ENCODE data around the gene PARPBP. TPM values are rescaled to one million over a fixed set of nuclear protein-coding genes. Genes with fewer than 3 reads are reported as not detected.
"Not testable (repeated sequence)": the region's sequence is repeated elsewhere in the genome, so short reads cannot be mapped to it uniquely, and the experiment has no call there.

Gene PARPBP
- total RNA-seq, 2 experiments from 2014 or later: 32.9 to 48.3 TPM

GRCh38 chr12:102120564-102120873 lies 536 bp downstream of the PARPBP start:
- H2AFZ ChIP-seq (ENCODE audit: low read length): peak overlapping the region; percentile 84
- CTCF ChIA-PET (ENCODE audit: unreplicated experiment): no interaction called here
- TF ChIP-seq EZH2phosphoT487 (IDR thresholded peaks at IDR 0.05; ENCODE audit: borderline replicate concordance, low read depth, low read length) (no peak), CTCF (conservative IDR thresholded peaks at IDR 0.05; ENCODE audit: low read length) (no peak)

GRCh38 chr12:102120886-102121285 lies 903 bp downstream of the PARPBP start:
- TSS peak; percentile 61 for BruUV-seq (replicated peaks)
- H3K9me3 ChIP-seq (ENCODE audit: low read length): no peaks in the 10 kb centered on the region
- ChIA-PET CTCF (ENCODE audit: unreplicated experiment) (no interaction called here), POLR2A (interaction anchor here (0.8 to 2.1 kb wide), 4 partner anchors 12 to 187 kb away, joined by 3 to 8 read pairs (median 4); no protein-coding TSS in a partner anchor)
- intact Hi-C loops (cut with micrococcal nuclease; ENCODE audit: unreplicated experiment): loop anchor here (2.0 kb wide), 2 partner anchors 58 to 184 kb away; no protein-coding TSS in a partner anchor
- peak; percentile 51 for DNase-seq (ENCODE audit: low spot score)
- H3K4me1 ChIP-seq (ENCODE audit: insufficient read depth, low read length, poor library complexity, severe bottlenecking): peaks cover 31% of the 10 kb centered on the region
- H3K9me2 ChIP-seq (ENCODE audit: insufficient read depth, low read length): no peaks in the 10 kb centered on the region
- H2AFZ ChIP-seq (ENCODE audit: low read length): peak overlapping the region; percentile 84; the same call in 1 of the 2 replicates
- H3K36me3 ChIP-seq (ENCODE audit: insufficient read depth, low read length): peaks cover 66% of the 10 kb centered on the region
- H3K4me3 ChIP-seq (ENCODE audit: low read depth, low read length, poor library complexity, severe bottlenecking): peak overlapping the region; percentile 98
- peaks cover 64% of the 10 kb centered on the region for H3K79me2 ChIP-seq (ENCODE audit: insufficient read depth, low read depth, low read length)
- H3K4me2 ChIP-seq (ENCODE audit: low read length): peak overlapping the region; percentile 87
- TF ChIP-seq EZH2phosphoT487 (IDR thresholded peaks at IDR 0.05; ENCODE audit: borderline replicate concordance, low read depth, low read length) (no peak), CTCF (conservative IDR thresholded peaks at IDR 0.05; ENCODE audit: low read length) (no peak)
- peak overlapping the region; percentile 81 for H3K27ac ChIP-seq (ENCODE audit: low read depth, low read length, poor library complexity, severe bottlenecking)
- H4K20me1 ChIP-seq (ENCODE audit: insufficient read depth, low read length): no peaks in the 10 kb centered on the region

More at GRCh38 chr12:102120564-102120873, 536 bp downstream of the PARPBP start:
- intact Hi-C loops (cut with micrococcal nuclease; ENCODE audit: unreplicated experiment): loop anchor here (2.0 kb wide), 2 partner anchors 58 to 184 kb away; no protein-coding TSS in a partner anchor
- Histone ChIP-seq H3K36me3 (ENCODE audit: insufficient read depth, low read length) (peaks cover 66% of the 10 kb centered on the region), H3K27ac (ENCODE audit: low read depth, low read length, poor library complexity, severe bottlenecking) (peak overlapping the region; percentile 81), H3K4me2 (ENCODE audit: low read length) (peak overlapping the region; percentile 87), H3K79me2 (ENCODE audit: insufficient read depth, low read depth, low read length) (peaks cover 64% of the 10 kb centered on the region), H3K4me3 (ENCODE audit: low read depth, low read length, poor library complexity, severe bottlenecking) (peak overlapping the region; percentile 98), H3K9me2 (ENCODE audit: insufficient read depth, low read length) (no peaks in the 10 kb centered on the region), H3K9me3 (ENCODE audit: low read length) (no peaks in the 10 kb centered on the region), H3K4me1 (ENCODE audit: insufficient read depth, low read length, poor library complexity, severe bottlenecking) (peaks cover 31% of the 10 kb centered on the region), H4K20me1 (ENCODE audit: insufficient read depth, low read length) (no peaks in the 10 kb centered on the region)
- POLR2A ChIA-PET: interaction anchor here (0.6 to 1.3 kb wide), 5 partner anchors 12 to 1515 kb away, joined by 3 to 5 read pairs (median 3); no protein-coding TSS in a partner anchor
- BruUV-seq (replicated peaks): no TSS peak
- DNase-seq (ENCODE audit: low spot score): peak; percentile 22

- CTCF ChIA-PET (ENCODE audit: unreplicated experiment); H3K9me3 ChIP-seq (ENCODE audit: low read length); BruUV-seq (replicated peaks); H3K9me2 ChIP-seq (ENCODE audit: insufficient read depth, low read length); H4K20me1 ChIP-seq (ENCODE audit: insufficient read depth, low read length); DNase-seq (ENCODE audit: low spot score): not testable (repeated sequence)
- H2AFZ ChIP-seq (ENCODE audit: low read length): peak overlapping the region; percentile 84; the same call in 1 of the 2 replicates
- H3K4me2 ChIP-seq (ENCODE audit: low read length): peak overlapping the region; percentile 87
- peak overlapping the region; percentile 98 for H3K4me3 ChIP-seq (ENCODE audit: low read depth, low read length, poor library complexity, severe bottlenecking)
- peaks cover 64% of the 10 kb centered on the region for H3K79me2 ChIP-seq (ENCODE audit: insufficient read depth, low read depth, low read length)
- intact Hi-C loops (cut with micrococcal nuclease; ENCODE audit: unreplicated experiment): loop anchor here (2.0 kb wide), 2 partner anchors 59 to 185 kb away; no protein-coding TSS in a partner anchor
- H3K36me3 ChIP-seq (ENCODE audit: insufficient read depth, low read length): peaks cover 66% of the 10 kb centered on the region
- H3K27ac ChIP-seq (ENCODE audit: low read depth, low read length, poor library complexity, severe bottlenecking): peak overlapping the region; percentile 81
- POLR2A ChIA-PET: interaction anchor here (0.6 to 2.1 kb wide), 8 partner anchors 11 to 1109 kb away, joined by 3 to 8 read pairs (median 4); no protein-coding TSS in a partner anchor
- H3K4me1 ChIP-seq (ENCODE audit: insufficient read depth, low read length, poor library complexity, severe bottlenecking): peaks cover 31% of the 10 kb centered on the region
These were observed 1.3 kb downstream of the PARPBP start for GRCh38 chr12:102121328-102121727.

GRCh38 chr12:102130720-102131119 lies 10.7 kb downstream of the PARPBP start:
- H3K4me2 ChIP-seq (ENCODE audit: low read length); H2AFZ ChIP-seq (ENCODE audit: low read length); H4K20me1 ChIP-seq (ENCODE audit: insufficient read depth, low read length); H3K9me2 ChIP-seq (ENCODE audit: insufficient read depth, low read length); POLR2A ChIA-PET; intact Hi-C loops (cut with micrococcal nuclease; ENCODE audit: unreplicated experiment); H3K4me1 ChIP-seq (ENCODE audit: insufficient read depth, low read length, poor library complexity, severe bottlenecking); H3K4me3 ChIP-seq (ENCODE audit: low read depth, low read length, poor library complexity, severe bottlenecking); BruUV-seq (replicated peaks); DNase-seq (ENCODE audit: low spot score); CTCF ChIA-PET (ENCODE audit: unreplicated experiment); H3K27ac ChIP-seq (ENCODE audit: low read depth, low read length, poor library complexity, severe bottlenecking): not testable (repeated sequence)
- peaks cover 28% of the 10 kb centered on the region; the same call in 1 of the 2 replicates for H3K79me2 ChIP-seq (ENCODE audit: insufficient read depth, low read depth, low read length)
- peaks cover 98% of the 10 kb centered on the region for H3K36me3 ChIP-seq (ENCODE audit: insufficient read depth, low read length)
- peaks cover 13% of the 10 kb centered on the region; the same call in 1 of the 2 replicates for H3K9me3 ChIP-seq (ENCODE audit: low read length)

- H4K20me1 ChIP-seq (ENCODE audit: insufficient read depth, low read length); H3K4me1 ChIP-seq (ENCODE audit: insufficient read depth, low read length, poor library complexity, severe bottlenecking); DNase-seq (ENCODE audit: low spot score); H2AFZ ChIP-seq (ENCODE audit: low read length); BruUV-seq (replicated peaks); intact Hi-C loops (cut with micrococcal nuclease; ENCODE audit: unreplicated experiment); CTCF ChIA-PET (ENCODE audit: unreplicated experiment); H3K9me2 ChIP-seq (ENCODE audit: insufficient read depth, low read length); H3K27ac ChIP-seq (ENCODE audit: low read depth, low read length, poor library complexity, severe bottlenecking); H3K4me2 ChIP-seq (ENCODE audit: low read length); H3K4me3 ChIP-seq (ENCODE audit: low read depth, low read length, poor library complexity, severe bottlenecking): not testable (repeated sequence)
- Histone ChIP-seq H3K79me2 (ENCODE audit: insufficient read depth, low read depth, low read length) (peaks cover 32% of the 10 kb centered on the region), H3K9me3 (ENCODE audit: low read length) (peaks cover 13% of the 10 kb centered on the region; the same call in 1 of the 2 replicates), H3K36me3 (ENCODE audit: insufficient read depth, low read length) (peaks cover 98% of the 10 kb centered on the region)
- POLR2A ChIA-PET: interaction anchor here (0.6 kb wide), 2 partner anchors 852 to 1014 kb away, joined by 3 read pairs; no protein-coding TSS in a partner anchor
These were observed 11.5 kb downstream of the PARPBP start for GRCh38 chr12:102131442-102131841.
